ENCODE measurements around the gene STAP2.

The STAP2 gene

GRCh38 chr19:4328243-4328990, 10.2 kb downstream of the STAP2 start:
- peak; percentile 99 for FAIRE-seq
- TF ChIP-seq POLR2AphosphoS5 (IDR thresholded peaks at IDR 0.05; ENCODE audit: low read depth, low read length), result peak; percentile 87
- peak; percentile 53; the same call in 1 of the 2 replicates for TF ChIP-seq TAF1 (IDR thresholded peaks at IDR 0.05; ENCODE audit: borderline replicate concordance, low read depth, low read length)
- peak; percentile 92 for TF ChIP-seq POLR2A (IDR thresholded peaks at IDR 0.05; ENCODE audit: low read depth, low read length)
- peak; percentile 98 for DNase-seq (ENCODE audit: insufficient read length)

- DNase-seq (ENCODE audit: insufficient read length) (no peak), FAIRE-seq (no peak)
- TF ChIP-seq TAF1 (IDR thresholded peaks at IDR 0.05; ENCODE audit: borderline replicate concordance, low read depth, low read length) (no peak), POLR2AphosphoS5 (IDR thresholded peaks at IDR 0.05; ENCODE audit: low read depth, low read length) (no peak), POLR2A (IDR thresholded peaks at IDR 0.05; ENCODE audit: low read depth, low read length) (no peak)
These were observed 10.8 kb downstream of the STAP2 start for GRCh38 chr19:4327877-4328242.

DNA sequence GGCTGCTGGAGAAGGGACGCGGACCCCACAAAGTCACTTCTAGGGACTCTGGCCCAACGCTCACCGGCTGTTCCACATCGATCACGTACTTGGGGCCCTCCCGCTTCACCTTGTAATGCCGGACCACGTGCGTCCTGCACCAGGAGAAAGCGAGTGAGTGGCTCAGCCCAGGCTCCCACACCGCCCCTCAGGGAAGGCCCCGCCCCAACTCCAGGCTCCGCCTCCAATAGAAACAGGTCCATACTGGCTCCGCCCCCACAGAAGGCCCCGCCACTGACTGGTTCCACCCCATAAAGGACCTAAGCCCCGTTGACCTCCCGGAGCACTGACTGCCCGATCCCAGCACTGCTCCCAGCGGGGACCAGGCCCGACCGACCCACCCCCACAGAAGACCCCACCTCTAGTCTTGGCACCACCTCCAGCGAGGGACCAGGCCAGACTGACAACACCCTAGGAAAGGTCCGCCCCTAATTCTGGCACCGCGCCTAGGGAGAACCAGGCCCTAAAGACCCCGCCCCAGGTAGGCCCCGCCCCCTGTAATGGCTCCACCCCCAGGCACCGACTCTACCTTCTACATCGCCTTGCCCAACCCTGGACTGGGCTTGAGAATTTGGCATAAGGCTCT, 11.3 kb downstream of the STAP2 start:
- DNase-seq (ENCODE audit: insufficient read length), result no peak
- FAIRE-seq, result peak; percentile 65

DNA sequence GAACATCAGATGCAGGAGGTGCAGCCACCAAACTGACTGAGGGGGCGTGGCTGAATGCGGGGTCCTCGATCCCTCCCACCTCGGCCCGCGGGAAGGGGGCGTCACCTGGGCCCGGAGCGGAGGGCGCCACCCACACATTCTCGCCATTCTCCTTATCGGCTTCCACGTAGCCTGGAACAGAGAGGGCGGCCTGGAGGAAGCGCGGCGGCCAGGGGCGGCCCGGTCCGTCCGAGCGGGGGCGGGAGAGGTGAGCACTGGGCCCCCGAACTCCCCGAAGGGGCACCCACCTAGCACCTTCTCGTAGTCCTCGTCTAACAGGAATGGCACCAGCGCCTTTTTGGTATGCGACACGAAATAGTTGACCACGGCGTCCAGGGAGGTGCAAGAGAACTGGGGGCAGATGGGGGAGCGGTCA, 11.8 kb downstream of the STAP2 start:
- FAIRE-seq (no peak), DNase-seq (ENCODE audit: insufficient read length) (no peak)
- no peak for TF ChIP-seq POLR2AphosphoS5 (IDR thresholded peaks at IDR 0.05; ENCODE audit: low read depth, low read length)
- no peak for TF ChIP-seq POLR2A (IDR thresholded peaks at IDR 0.05; ENCODE audit: low read depth, low read length)
- no peak for TF ChIP-seq TAF1 (IDR thresholded peaks at IDR 0.05; ENCODE audit: borderline replicate concordance, low read depth, low read length)

More for the DNA sequence above, 11.3 kb downstream of the STAP2 start:
- TF ChIP-seq POLR2AphosphoS5 (IDR thresholded peaks at IDR 0.05; ENCODE audit: low read depth, low read length) (no peak), TAF1 (IDR thresholded peaks at IDR 0.05; ENCODE audit: borderline replicate concordance, low read depth, low read length) (no peak), POLR2A (IDR thresholded peaks at IDR 0.05; ENCODE audit: low read depth, low read length) (no peak)

DNA sequence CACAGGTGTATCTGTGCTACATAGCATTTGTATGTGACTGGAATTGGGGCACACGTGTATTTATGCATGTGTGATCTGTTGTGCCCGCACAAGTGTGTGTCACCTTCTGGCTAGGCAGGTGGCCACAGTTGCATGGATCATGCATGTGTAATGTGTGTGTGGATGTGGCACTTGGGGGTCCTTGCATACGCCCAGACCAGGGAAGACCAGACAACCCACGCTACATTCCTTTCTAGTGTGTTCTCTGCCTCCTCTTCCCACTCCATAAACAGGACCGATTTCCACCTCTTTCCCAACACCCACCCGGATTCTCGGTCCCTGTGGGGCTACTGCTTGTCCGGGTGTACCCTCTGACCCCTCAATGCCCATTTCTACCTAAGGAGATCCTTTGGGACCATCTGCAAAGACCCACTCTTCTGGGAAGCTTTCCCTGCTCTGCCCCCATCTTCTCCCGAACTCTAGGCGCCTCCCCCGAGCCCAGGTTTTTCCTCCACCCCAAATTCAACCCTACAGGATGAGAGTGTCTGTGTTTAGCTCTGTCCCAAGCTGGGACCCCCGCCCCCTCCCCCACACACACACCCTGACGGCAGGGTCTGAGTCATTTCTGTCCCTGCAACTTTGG, 12.3 kb downstream of the STAP2 start:
- FAIRE-seq, result peak; percentile 21
- TF ChIP-seq TAF1 (IDR thresholded peaks at IDR 0.05; ENCODE audit: borderline replicate concordance, low read depth, low read length) (no peak), POLR2A (IDR thresholded peaks at IDR 0.05; ENCODE audit: low read depth, low read length) (no peak), POLR2AphosphoS5 (IDR thresholded peaks at IDR 0.05; ENCODE audit: low read depth, low read length) (no peak)
- DNase-seq (ENCODE audit: insufficient read length), result no peak

DNA sequence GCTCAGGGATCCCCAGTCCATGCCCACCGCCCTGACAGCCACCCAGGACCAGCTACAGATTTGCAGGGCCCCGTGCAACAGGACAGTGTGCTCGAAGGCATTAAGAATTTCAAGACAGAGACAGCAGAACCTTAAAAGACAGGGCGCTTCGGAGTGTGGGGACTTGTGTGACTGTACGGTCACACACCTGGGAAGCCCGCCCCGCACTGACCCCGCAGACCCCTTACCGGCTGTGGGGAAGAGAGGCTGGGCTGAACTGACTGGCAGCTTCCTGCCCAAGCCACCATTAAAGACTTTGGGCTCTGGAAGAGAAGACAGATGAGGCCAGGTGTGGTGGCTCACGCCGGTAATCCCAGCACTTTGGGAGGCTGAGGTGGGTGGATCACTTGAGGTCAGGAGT, 14.4 kb downstream of the STAP2 start:
- FAIRE-seq (no peak), DNase-seq (ENCODE audit: insufficient read length) (no peak)
- TF ChIP-seq POLR2A (IDR thresholded peaks at IDR 0.05; ENCODE audit: low read depth, low read length), result no peak
- TF ChIP-seq POLR2AphosphoS5 (IDR thresholded peaks at IDR 0.05; ENCODE audit: low read depth, low read length), result no peak
- no peak for TF ChIP-seq TAF1 (IDR thresholded peaks at IDR 0.05; ENCODE audit: borderline replicate concordance, low read depth, low read length)

GRCh38 chr19:4323692-4324091, 14.9 kb downstream of the STAP2 start:
- FAIRE-seq (no peak), DNase-seq (ENCODE audit: insufficient read length) (no peak)
- TF ChIP-seq TAF1 (IDR thresholded peaks at IDR 0.05; ENCODE audit: borderline replicate concordance, low read depth, low read length), result no peak
- no peak for TF ChIP-seq POLR2A (IDR thresholded peaks at IDR 0.05; ENCODE audit: low read depth, low read length)
- no peak for TF ChIP-seq POLR2AphosphoS5 (IDR thresholded peaks at IDR 0.05; ENCODE audit: low read depth, low read length)

DNA sequence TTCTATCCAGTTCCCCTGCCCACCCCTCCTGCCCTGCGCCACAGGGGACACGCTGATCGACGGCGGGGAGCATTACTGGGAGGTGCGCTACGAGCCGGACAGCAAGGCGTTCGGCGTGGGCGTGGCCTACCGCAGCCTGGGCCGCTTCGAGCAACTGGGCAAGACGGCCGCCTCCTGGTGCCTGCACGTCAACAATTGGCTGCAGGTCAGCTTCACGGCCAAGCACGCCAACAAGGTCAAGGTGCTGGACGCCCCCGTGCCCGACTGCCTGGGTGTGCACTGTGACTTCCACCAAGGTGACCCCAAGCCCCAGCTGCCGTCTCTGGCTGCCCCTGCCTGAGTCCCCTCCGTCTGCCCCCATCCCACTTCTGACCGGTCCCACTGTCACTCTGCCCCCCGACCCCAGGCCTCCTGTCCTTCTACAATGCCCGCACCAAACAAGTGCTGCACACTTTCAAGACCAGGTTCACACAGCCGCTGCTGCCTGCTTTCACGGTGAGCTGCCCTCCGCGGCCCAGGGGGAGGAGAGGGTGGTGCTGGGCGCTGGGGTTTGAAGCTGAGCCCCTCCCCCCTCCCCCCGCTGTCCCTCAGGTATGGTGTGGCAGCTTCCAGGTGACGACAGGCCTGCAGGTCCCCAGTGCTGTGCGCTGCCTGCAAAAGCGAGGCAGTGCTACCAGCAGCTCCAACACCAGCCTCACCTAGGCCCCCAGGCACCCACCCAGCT, 15.5 kb downstream of the STAP2 start:
- FAIRE-seq (no peak), DNase-seq (ENCODE audit: insufficient read length) (no peak)
- TF ChIP-seq POLR2A (IDR thresholded peaks at IDR 0.05; ENCODE audit: low read depth, low read length) (no peak), TAF1 (IDR thresholded peaks at IDR 0.05; ENCODE audit: borderline replicate concordance, low read depth, low read length) (no peak), POLR2AphosphoS5 (IDR thresholded peaks at IDR 0.05; ENCODE audit: low read depth, low read length) (no peak)

- no peak for TF ChIP-seq TAF1 (IDR thresholded peaks at IDR 0.05; ENCODE audit: borderline replicate concordance, low read depth, low read length)
- TF ChIP-seq POLR2A (IDR thresholded peaks at IDR 0.05; ENCODE audit: low read depth, low read length), result no peak
- DNase-seq (ENCODE audit: insufficient read length) (no peak), FAIRE-seq (no peak)
These were observed 18.2 kb downstream of the STAP2 start for GRCh38 chr19:4320419-4320818.

DNA sequence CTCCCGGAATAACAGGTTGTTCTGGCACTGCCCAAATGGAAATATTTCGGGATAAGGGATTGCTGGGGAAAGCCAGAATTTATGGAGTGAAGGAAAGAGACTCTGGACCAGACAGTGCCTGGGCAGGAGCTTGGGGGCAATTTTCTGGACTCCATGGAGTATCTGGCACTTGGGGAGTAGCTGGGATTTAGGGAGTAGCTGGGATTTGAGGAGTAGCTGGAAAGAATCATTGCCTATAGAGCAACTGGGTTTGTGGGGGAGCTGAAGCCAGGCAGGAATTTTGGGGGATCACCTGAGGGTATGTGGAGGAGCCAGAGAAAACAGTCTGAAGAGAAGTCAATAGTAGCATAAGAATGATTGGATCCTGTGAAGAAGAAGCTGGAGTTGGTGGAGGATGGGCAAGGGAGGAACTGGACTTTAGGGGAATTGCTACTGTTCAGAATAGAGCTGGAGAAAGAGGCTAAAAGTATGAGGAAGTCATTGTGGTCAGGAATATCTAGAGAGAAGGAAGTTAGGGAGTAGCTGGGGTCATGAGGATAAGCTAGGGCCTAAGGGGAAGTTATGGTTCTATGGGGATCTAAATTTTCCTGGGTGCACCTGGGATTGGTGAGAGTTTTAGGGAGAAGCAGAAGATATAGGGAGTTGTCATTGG, 19.4 kb downstream of the STAP2 start:
- FAIRE-seq (no peak), DNase-seq (ENCODE audit: insufficient read length) (no peak)
- TF ChIP-seq POLR2A (IDR thresholded peaks at IDR 0.05; ENCODE audit: low read depth, low read length) (no peak), TAF1 (IDR thresholded peaks at IDR 0.05; ENCODE audit: borderline replicate concordance, low read depth, low read length) (no peak), POLR2AphosphoS5 (IDR thresholded peaks at IDR 0.05; ENCODE audit: low read depth, low read length) (no peak)

GRCh38 chr19:4318460-4318859, 20.2 kb downstream of the STAP2 start:
- no peak for DNase-seq (ENCODE audit: insufficient read length)
- TF ChIP-seq POLR2A (IDR thresholded peaks at IDR 0.05; ENCODE audit: low read depth, low read length), result no peak

More at GRCh38 chr19:4318460-4318859, 20.2 kb downstream of the STAP2 start:
- FAIRE-seq, result no peak

Measured in GM12892 (cell line).